ENCODE results near the gene CDKN2C.

DNA sequence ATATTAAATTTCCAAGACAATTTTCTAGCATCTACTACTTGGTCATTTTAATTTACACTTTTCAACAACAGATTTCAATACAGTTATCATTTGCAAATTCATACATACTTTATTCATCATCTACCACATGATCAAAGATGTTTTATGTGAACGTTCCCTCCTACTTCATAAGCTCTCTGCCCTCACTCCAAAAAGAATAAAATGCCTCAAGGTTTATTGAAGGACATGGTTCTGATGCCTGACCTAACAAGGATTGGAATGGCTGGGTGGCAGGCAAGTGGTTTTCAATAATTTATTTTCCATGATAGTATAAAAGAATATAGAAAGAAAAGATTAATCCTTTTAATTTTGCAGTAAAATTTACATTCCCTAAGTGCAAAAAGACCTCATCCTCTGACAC is 5.4 kb downstream of the CDKN2C start:
- no peak for TF ChIP-seq POLR2A (IDR thresholded peaks at IDR 0.05)
- TF ChIP-seq, protein P1, sequence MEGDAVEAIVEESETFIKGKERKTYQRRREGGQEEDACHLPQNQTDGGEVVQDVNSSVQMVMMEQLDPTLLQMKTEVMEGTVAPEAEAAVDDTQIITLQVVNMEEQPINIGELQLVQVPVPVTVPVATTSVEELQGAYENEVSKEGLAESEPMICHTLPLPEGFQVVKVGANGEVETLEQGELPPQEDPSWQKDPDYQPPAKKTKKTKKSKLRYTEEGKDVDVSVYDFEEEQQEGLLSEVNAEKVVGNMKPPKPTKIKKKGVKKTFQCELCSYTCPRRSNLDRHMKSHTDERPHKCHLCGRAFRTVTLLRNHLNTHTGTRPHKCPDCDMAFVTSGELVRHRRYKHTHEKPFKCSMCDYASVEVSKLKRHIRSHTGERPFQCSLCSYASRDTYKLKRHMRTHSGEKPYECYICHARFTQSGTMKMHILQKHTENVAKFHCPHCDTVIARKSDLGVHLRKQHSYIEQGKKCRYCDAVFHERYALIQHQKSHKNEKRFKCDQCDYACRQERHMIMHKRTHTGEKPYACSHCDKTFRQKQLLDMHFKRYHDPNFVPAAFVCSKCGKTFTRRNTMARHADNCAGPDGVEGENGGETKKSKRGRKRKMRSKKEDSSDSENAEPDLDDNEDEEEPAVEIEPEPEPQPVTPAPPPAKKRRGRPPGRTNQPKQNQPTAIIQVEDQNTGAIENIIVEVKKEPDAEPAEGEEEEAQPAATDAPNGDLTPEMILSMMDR (IDR thresholded peaks at IDR 0.05), result no peak

Measured in heart left ventricle (tissue), 13 donors.